Vagina (tissue), 2 donors: ENCODE measurements around the gene MRPL51. TPM values are rescaled to one million over a fixed set of nuclear protein-coding genes. Genes with fewer than 3 reads are reported as not detected.
"Not testable (repeated sequence)": the region's sequence is repeated elsewhere in the genome, so short reads cannot be mapped to it uniquely, and the experiment has no call there.

ENCODE experiments used
- DNase-seq, 2 donors: peaks; one replicate each; pipeline ENCODE4 v3.0.0-alpha.2; 2017; ENCODE audit errors: extremely low spot score in 2 of 2
- H3K27ac ChIP-seq: fragments of 200-600 bp; sonication (generic); one replicate; pipeline ENCODE4 v1.5.1; 2019
- H3K27me3 ChIP-seq: fragments of 200-600 bp; sonication (generic); one replicate; pipeline ENCODE4 v1.5.1; 2019
- H3K36me3 ChIP-seq, 2 donors: fragments of 200-600 bp; sonication (generic); one replicate each; pipeline ENCODE4 v1.5.1; 2017 to 2019
- H3K4me1 ChIP-seq: fragments of 200-600 bp; sonication (generic); one replicate; pipeline ENCODE4 v1.5.1; 2019
- H3K4me3 ChIP-seq, 2 donors: fragments of 200-600 bp; sonication (generic); 1 replicate in 1 of 2; 2 replicates in 1 of 2; pipeline ENCODE4 v1.5.1; 2016 to 2019
- H3K9me3 ChIP-seq: fragments of 200-600 bp; sonication (generic); one replicate; pipeline ENCODE4 v1.5.1; 2019
- POLR2A ChIP-seq, 2 donors: fragments of 450-650 bp; IDR thresholded peaks; one replicate each; pipeline ENCODE4 v1.6.1; 2017; ENCODE audit warnings: antibody characterized with exemption in 2 of 2, mild to moderate bottlenecking in 2 of 2, moderate library complexity in 2 of 2
- POLR2AphosphoS5 ChIP-seq, 2 donors: sonication (generic); formaldehyde crosslinking; IDR thresholded peaks; one replicate each; pipeline ENCODE4 v1.9.0; 2017; ENCODE audit warnings: antibody characterized with exemption in 2 of 2, mild to moderate bottlenecking in 2 of 2, low read depth in 1 of 2; ENCODE audit not compliant: insufficient read depth in 1 of 2
- intact Hi-C: fragments of 100-400 bp; cut with DNase I; formaldehyde crosslinking; loops from one replicate; pipeline ENCODE4 v1.15.1; 2023
- total RNA-seq: library from RNA; depleted of rRNA; stranded (reverse); fragments of >200 nt; gene quantifications from one replicate; pipeline ENCODE4 v1.2.3, GENCODE V29; 2016
- TF ChIP-seq, protein P1 (sequence below), 3 experiments: fragments of 450-650 bp in 2 of 3; fragments of 200-600 bp in 1 of 3; sonication (generic) in 1 of 3; IDR thresholded peaks; one replicate each; pipeline ENCODE4 v1.5.1; 2017 to 2019; ENCODE audit warnings: antibody characterized with exemption in 3 of 3, mild to moderate bottlenecking in 2 of 3, moderate library complexity in 2 of 3

Gene MRPL51
- total RNA-seq, 1 donor from 2014 or later = 23.1 TPM

GRCh38 chr12:6539707-6540134, 46.7 kb upstream of the MRPL51 start:
- H3K36me3 ChIP-seq = peaks cover 0 to 40% of the 10 kb centered on the region in 2 donors
- peaks cover 48% of the 10 kb centered on the region for H3K4me1 ChIP-seq
- no peak for DNase-seq
- H3K4me3 ChIP-seq = no peak overlapping the region
- TF ChIP-seq POLR2A (IDR thresholded peaks at IDR 0.05) = no peak
- no peak for TF ChIP-seq POLR2AphosphoS5 (IDR thresholded peaks at IDR 0.05; ENCODE audit: insufficient read depth in 1 of 2, low read depth in 1 of 2)
- TF ChIP-seq, protein P1, sequence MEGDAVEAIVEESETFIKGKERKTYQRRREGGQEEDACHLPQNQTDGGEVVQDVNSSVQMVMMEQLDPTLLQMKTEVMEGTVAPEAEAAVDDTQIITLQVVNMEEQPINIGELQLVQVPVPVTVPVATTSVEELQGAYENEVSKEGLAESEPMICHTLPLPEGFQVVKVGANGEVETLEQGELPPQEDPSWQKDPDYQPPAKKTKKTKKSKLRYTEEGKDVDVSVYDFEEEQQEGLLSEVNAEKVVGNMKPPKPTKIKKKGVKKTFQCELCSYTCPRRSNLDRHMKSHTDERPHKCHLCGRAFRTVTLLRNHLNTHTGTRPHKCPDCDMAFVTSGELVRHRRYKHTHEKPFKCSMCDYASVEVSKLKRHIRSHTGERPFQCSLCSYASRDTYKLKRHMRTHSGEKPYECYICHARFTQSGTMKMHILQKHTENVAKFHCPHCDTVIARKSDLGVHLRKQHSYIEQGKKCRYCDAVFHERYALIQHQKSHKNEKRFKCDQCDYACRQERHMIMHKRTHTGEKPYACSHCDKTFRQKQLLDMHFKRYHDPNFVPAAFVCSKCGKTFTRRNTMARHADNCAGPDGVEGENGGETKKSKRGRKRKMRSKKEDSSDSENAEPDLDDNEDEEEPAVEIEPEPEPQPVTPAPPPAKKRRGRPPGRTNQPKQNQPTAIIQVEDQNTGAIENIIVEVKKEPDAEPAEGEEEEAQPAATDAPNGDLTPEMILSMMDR (IDR thresholded peaks at IDR 0.05) = no peak
- intact Hi-C loops = loop anchor here (5.0 kb wide), 1 partner anchor 117 kb away; no protein-coding TSS in a partner anchor
- no peaks in the 10 kb centered on the region for H3K27me3 ChIP-seq
- H3K9me3 ChIP-seq = no peaks in the 10 kb centered on the region
- peak overlapping the region; percentile 82 for H3K27ac ChIP-seq

GRCh38 chr12:6539314-6539682, 46.2 kb upstream of the MRPL51 start:
- no peaks in the 10 kb centered on the region for H3K27me3 ChIP-seq
- H3K9me3 ChIP-seq = no peaks in the 10 kb centered on the region
- intact Hi-C loops = loop anchor here (5.0 kb wide), 1 partner anchor 117 kb away; no protein-coding TSS in a partner anchor
- H3K4me3 ChIP-seq = no peak overlapping the region
- peaks cover 48% of the 10 kb centered on the region for H3K4me1 ChIP-seq
- TF ChIP-seq POLR2A (IDR thresholded peaks at IDR 0.05) (no peak), POLR2AphosphoS5 (IDR thresholded peaks at IDR 0.05; ENCODE audit: insufficient read depth in 1 of 2, low read depth in 1 of 2) (no peak)
- TF ChIP-seq, protein P1 (IDR thresholded peaks at IDR 0.05) = no peak
- H3K36me3 ChIP-seq = peaks cover 0 to 36% of the 10 kb centered on the region in 2 donors
- DNase-seq = no peak
- H3K27ac ChIP-seq = peak overlapping the region; percentile 82

DNA sequence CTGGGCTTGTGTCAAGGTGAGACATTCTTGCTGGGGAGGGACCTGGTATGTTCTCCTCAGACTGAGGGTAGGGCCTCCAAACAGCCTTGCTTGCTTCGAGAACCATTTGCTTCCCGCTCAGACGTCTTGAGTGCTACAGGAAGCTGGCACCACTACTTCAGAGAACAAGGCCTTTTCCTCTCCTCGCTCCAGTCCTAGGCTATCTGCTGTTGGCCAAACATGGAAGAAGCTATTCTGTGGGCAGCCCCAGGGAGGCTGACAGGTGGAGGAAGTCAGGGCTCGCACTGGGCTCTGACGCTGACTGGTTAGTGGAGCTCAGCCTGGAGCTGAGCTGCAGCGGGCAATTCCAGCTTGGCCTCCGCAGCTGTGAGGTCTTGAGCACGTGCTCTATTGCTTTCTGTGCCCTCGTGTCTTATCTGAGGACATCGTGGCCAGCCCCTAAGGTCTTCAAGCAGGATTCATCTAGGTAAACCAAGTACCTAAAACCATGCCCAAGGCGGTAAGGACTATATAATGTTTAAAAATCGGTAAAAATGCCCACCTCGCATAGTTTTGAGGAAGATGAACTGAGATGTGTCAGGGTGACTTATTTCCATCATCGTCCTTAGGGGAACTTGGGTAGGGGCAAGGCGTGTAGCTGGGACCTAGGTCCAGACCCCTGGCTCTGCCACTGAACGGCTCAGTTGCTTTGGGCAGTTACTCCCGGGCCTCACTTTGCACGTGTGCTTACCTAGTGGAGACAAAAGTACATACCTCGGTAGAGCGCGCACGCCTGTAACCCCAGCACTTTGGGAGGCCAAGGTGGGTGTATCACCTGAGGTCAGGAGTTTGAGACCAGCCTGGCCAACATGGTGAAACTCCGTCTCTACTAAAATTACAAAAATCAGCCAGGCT, 45.6 kb upstream of the MRPL51 start:
- intact Hi-C loops = loop anchor here (5.0 kb wide), 1 partner anchor 116 kb away; no protein-coding TSS in a partner anchor
- TF ChIP-seq, protein P1 (IDR thresholded peaks at IDR 0.05) = no peak
- TF ChIP-seq POLR2A (IDR thresholded peaks at IDR 0.05) = no peak
- TF ChIP-seq POLR2AphosphoS5 (IDR thresholded peaks at IDR 0.05; ENCODE audit: insufficient read depth in 1 of 2, low read depth in 1 of 2) = no peak
- DNase-seq = no peak
- H3K9me3 ChIP-seq = no peaks in the 10 kb centered on the region
- H3K27ac ChIP-seq = peak overlapping the region; percentile 54
- no peaks in the 10 kb centered on the region for H3K27me3 ChIP-seq
- no peak overlapping the region for H3K4me3 ChIP-seq
- H3K4me1 ChIP-seq = peaks cover 52% of the 10 kb centered on the region
- H3K36me3 ChIP-seq = peaks cover 0 to 32% of the 10 kb centered on the region in 2 donors

- Histone ChIP-seq H3K27ac (peak overlapping the region; percentile 54), H3K36me3 (peaks cover 0 to 32% of the 10 kb centered on the region in 2 donors), H3K4me1 (peaks cover 61% of the 10 kb centered on the region)
- intact Hi-C loops = loop anchor here (5.0 kb wide), 1 partner anchor 115 kb away; no protein-coding TSS in a partner anchor
- not testable (repeated sequence) for H3K27me3 ChIP-seq, H3K4me3 ChIP-seq, DNase-seq, H3K9me3 ChIP-seq
- TF ChIP-seq, protein P1 (IDR thresholded peaks at IDR 0.05) = peak; percentile 66 to 82 (median 77)
- TF ChIP-seq POLR2AphosphoS5 (IDR thresholded peaks at IDR 0.05; ENCODE audit: insufficient read depth in 1 of 2, low read depth in 1 of 2) = peak in 1 of 2 donors; percentile 41
Measured at GRCh38 chr12:6537580-6538419, 44.7 kb upstream of the MRPL51 start.
